Left renal pelvis (tissue), 4 donors: ENCODE measurements around the gene PAX9. TPM values are rescaled to one million over a fixed set of nuclear protein-coding genes. Genes with fewer than 3 reads are reported as not detected.

Source experiments
- DNase-seq, 4 donors: peaks; one replicate each; pipeline ENCODE4 v3.0.0-alpha.2; 2013; ENCODE audit warnings: low read depth in 4 of 4, low spot score in 3 of 4
- polyA plus RNA-seq, 4 donors: library from polyadenylated mRNA; unstranded; fragments of 120-200 nt; gene quantifications; one replicate each; pipeline ENCODE4 v1.2.1, GENCODE V29; 2013; ENCODE audit not compliant: insufficient read length in 4 of 4

The PAX9 gene
- polyA plus RNA-seq, 4 donors, result 0.26 to 0.52 (median 0.29) TPM

GRCh38 chr14:36655571-36655962 lies 6.1 kb upstream of the PAX9 start:
- no peak for DNase-seq

GRCh38 chr14:36655963-36656686 lies 5.5 kb upstream of the PAX9 start:
- no peak for DNase-seq

GRCh38 chr14:36656687-36657398 lies 4.8 kb upstream of the PAX9 start:
- no peak for DNase-seq

DNA sequence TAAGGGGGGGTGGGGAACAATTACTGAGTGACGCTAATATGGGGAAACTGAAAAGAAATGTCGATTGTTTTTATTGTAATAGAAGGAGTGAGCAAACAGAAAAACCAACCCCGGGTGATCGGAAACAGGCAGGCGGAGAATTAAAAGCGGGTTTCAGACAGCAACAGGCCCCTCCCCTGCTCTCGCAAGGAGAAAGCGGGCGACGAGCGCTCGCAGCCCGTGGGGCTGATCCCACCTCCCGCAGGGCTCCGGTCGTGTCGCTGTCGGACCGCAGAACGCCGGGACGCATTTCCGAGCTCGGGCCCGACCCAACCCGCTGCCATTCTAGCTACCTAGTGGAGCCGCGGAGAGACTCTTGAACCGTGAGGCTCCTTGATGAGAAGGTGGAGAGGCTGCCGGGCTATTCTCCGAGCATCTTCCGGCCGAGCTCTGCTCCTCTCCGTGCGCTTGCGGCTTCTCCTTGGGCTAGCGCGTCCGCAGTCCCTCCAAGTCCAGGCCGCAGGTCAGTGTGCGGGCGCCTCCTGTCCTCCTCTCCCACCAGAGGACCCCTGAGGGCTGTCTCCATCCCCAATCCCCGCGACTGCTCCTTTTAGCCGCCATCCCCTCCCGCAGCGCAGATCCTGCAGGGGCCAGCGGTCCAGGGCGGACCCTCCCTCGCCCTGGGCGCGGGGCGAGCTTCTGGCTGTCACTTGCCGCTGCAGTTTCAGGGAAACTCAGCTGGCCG lies 4.1 kb upstream of the PAX9 start:
- no peak for DNase-seq

GRCh38 chr14:36658123-36659009 lies 3.3 kb upstream of the PAX9 start:
- DNase-seq, result no peak

GRCh38 chr14:36659010-36659821 lies 2.4 kb upstream of the PAX9 start:
- DNase-seq, result no peak

DNA sequence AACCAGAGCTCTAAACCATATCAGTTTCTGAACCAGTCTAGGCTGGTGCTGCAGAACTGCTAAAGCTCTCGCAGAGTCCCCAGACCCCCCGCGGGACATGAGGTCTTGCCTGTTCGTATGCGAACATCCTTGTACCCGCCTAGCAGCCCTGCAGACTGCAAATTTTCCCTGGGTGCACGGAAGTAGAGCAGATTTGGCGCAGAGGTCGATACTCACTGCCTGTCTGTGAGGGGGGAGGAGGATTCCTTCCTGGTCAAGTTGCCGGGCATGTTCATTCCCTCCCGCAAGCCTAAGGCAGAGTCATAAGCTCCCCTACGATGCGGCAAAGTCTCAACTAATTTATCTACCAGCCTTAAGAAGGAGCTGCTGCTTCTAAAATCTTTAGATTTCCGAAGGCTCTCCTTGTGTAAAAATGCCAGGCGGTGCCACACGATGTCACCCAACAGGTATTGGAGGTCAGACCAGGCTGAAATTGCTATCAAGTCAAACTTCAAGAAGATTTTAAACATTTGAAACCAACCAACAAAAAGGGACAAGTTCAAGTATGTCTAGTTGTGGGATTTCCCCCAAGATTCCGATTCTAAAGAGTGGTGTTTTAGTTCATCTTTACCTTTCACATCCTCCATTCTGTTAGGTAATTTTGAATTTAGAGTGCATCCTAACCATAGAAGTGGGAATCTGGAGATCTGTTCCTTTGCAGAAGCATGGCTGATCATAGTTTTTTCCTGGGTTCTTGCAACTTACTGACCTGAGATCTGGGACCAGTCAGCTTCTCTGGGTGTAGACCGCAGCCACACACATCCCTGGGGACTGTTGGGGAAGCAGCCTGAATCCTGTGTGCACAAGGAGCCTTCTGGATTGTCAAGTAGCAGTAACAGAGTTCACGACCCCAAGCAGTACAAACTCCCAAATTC lies 1.6 kb upstream of the PAX9 start:
- no peak for DNase-seq

DNA sequence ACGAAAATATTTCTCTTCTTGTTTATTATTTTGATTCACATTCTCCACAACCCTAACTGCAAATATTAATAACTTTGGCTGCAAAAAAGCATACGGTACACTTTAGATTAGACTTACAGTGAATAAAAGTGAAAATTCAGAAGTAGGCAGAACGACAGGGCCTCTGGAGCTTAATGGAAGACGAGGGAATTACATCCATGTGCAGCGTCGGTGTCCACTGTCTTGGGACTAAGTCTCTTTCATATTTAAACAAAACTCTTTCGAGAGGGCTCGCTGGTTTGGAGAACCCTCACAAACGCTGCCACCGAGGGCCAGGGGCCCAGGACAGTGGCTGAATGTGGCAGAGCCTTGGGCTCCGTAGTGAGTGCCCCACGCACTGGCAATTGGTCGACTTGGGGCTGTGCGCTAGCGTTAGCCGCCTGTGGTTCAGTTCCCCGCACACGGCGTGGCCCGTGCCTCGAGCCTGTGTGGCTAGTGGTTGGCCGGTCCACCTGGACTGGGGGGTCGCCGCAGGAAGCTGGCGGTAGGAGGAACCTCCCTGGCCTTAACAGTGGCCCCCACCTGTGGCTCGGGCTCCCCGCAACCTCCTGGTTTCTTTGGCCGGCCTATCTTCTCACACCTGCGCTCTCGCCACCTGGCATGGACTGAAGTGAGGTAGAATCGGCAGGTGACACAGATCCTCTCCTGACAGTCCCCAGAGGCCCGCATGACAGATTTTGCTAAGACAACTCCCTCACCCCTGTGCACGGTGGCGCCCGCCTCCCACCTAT lies 739 bp upstream of the PAX9 start:
- DNase-seq, result no peak

DNA sequence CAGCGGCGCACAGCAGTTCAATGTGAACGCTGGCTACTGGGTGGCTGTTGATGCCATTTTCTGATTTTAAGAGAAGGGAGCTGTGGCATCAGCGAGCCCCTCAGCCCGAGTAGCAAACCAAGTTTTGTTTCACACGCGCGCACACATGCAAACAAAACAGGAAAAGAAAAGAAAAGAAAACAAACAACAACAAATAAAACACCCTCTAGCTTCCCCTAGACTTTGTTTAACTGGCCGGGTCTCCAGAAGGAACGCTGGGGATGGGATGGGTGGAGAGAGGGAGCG lies 540 bp downstream of the PAX9 start:
- no peak for DNase-seq

DNA sequence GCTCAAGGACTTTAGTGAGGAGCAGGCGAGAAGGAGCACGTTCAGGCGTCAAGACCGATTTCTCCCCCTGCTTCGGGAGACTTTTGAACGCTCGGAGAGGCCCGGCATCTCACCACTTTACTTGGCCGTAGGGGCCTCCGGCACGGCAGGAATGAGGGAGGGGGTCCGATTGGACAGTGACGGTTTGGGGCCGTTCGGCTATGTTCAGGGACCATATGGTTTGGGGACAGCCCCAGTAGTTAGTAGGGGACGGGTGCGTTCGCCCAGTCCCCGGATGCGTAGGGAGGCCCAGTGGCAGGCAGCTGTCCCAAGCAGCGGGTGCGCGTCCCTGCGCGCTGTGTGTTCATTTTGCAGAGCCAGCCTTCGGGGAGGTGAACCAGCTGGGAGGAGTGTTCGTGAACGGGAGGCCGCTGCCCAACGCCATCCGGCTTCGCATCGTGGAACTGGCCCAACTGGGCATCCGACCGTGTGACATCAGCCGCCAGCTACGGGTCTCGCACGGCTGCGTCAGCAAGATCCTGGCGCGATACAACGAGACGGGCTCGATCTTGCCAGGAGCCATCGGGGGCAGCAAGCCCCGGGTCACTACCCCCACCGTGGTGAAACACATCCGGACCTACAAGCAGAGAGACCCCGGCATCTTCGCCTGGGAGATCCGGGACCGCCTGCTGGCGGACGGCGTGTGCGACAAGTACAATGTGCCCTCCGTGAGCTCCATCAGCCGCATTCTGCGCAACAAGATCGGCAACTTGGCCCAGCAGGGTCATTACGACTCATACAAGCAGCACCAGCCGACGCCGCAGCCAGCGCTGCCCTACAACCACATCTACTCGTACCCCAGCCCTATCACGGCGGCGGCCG lies 1.1 kb downstream of the PAX9 start:
- DNase-seq, result no peak

- DNase-seq, result no peak
Measured at GRCh38 chr14:36663404-36664321, 2.0 kb downstream of the PAX9 start.

DNA sequence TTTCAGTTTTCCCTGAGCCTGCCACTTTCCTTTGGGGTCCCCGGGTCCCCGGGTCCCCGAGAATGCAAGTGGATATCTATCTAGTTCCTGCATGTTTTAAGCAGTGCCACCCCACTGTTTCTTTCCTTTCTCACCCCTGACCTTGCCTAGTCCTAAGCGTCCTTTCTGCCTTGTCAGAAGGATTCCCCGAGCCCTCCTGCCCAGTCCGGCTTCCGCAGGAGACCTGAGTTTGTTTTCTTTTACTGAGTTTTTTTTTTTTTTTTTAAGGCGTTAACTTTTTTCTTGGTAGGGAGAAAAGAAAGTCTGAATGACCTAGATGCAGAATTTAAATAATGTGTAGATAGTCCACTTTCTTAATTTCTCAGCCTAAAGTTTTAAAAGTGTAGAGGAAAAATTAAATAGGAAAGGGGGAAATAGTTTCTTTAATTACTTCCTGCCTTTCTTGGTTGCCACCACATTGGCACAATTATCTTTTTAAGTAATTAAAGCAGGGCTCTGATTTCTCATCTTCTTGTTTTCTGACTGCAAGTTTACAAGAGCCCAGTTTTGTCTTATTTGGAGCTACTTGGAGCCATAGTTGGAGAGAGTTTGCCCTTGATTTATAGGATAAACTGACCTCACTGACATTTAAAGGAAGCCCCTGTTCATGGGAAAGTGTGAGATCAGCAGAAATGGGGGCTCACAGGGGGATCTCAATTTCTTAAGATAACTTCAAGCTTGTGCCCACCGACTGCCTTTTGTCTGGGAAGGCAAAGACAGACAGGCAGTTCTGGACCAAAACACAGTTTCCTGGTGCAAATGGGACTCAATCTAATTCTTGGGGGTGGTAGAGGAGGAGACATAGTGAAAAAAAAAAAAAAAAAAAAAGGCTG lies 2.9 kb downstream of the PAX9 start:
- DNase-seq, result no peak

GRCh38 chr14:36665887-36666415 lies 4.3 kb downstream of the PAX9 start:
- DNase-seq, result no peak

- DNase-seq, result no peak
Measured at GRCh38 chr14:36666416-36667206, 5.0 kb downstream of the PAX9 start.
